Measurements from ENCODE around the gene IER5.
"Not testable (repeated sequence)": the region's sequence is repeated elsewhere in the genome, so short reads cannot be mapped to it uniquely, and the experiment has no call there.

The IER5 gene

DNA sequence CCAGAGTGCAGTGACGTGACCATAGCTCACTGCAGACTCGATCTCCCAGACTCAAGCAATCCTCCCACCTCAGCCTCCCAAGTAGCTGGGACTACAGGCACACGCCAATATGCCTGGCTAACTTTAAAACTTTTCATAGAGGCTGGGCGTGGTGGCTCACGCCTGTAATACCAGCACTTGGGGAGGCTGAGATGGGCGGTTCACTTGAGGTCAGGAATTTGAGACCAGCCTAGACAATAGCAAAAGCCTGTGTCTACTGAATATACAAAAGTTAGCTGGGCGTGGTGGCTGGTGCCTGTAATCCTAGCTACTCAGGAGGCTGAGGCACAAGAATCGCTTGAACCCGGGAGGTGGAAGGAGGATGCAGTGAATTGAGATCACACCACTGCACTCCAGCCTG is 27.5 kb downstream of the IER5 start:
- DNase-seq, result not testable (repeated sequence)

DNA sequence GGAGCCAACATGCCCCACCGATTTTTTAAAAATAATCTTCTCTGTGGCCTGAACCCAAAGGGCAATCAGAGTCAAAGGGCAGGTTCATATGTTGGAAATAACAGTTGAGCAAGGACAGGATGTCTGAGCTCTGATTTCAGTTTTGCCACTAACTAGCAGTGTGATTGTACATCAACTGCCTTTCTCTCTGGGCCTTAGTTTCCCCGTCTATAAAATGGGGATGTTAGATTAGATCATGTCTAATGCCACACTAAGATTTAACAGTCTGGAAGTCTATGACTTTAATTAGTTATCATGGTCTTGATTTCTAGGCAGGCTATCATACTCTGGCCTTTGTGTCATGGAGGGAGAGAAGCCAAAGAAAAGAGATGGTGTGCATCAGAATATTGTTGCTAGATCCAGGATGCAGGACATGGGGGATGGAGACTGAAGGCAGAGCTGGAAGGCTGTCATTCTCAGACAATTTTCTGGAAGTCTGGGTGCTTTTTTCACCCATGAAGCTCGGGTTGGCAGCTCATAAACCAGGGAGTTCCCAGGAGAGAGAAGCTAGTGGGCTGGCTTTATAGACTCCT is 28.4 kb downstream of the IER5 start:
- no peak for DNase-seq

DNA sequence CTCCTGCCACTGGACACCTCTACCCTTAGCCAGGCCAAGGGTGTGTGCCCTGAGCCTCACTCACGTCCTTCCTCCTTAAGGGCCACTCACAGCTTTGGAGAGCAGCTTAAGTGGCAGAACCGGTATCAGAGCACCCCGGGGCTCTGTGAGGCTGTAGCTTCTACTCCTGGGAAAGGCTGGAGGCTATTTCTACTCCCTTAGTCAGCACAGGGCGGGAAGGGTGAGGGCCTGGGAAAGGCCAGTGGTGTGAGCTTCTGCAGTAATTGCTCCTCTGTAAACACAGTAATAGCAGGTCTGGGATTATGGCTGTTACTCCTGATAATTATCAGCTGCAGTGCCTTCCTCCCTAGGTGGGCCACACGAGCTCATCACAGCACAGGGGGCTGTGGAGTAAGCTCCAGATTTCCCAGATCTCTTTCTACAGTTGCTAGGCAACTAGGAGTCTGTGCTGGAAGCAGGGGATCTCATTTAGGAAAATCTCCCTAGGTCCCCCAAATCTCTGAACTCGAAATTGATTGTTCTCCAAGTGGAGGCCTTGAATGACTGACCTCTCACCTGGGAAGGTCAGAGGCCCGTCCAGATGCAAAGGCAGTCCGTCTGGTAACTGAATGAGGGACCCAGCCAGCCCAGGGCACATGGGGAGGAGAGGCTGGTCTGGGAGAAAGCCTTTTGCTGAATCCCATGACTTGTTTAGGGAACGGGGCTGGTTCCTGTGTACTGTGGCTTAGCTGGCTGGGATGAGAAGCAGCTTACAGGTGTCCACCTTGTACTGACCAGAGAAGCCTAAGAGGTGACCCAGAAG is 29.3 kb downstream of the IER5 start:
- peak; percentile 77 for DNase-seq

DNA sequence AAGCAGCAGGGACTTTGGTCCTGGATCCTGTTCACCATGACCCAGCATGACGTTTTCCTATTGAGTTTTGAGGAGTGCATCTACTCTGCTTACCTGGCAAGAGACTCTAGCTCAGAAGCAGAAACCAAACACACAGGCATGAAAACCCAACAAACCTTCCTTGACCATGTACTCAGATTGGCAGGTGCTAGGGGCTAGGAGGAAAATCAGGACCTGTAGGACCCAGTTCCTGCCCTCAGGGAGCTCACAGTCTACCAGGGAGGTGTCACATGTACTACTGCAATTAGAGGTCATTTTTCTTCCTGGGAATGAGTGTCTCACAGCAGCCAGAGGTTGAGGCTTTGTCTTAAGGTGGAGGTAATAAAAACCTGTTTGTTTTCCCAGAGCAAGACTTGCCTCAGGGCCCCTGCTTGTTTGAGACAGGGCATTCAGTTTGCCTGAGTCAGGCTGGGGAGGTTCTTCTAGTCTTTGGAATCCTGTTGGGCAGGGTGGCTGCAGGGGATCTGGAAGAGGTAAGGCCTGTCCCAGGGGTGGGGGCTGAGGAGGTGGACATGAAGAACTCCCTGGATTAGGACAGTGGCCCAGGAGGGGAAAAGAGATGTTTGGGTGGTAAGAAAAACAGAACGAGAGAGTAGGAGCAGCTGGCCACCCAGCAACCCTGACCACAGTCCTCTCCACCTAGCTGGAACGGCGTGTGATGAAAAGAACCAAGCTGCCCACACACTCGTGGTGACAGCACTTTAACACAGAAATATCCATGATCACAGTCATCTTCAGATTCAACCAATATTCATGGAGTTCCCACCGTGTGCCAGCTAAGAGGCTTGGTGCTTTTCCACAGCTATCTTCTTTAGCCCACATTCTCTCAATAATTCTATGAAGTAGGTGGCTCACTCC is 30.8 kb downstream of the IER5 start:
- no peak for DNase-seq

DNA sequence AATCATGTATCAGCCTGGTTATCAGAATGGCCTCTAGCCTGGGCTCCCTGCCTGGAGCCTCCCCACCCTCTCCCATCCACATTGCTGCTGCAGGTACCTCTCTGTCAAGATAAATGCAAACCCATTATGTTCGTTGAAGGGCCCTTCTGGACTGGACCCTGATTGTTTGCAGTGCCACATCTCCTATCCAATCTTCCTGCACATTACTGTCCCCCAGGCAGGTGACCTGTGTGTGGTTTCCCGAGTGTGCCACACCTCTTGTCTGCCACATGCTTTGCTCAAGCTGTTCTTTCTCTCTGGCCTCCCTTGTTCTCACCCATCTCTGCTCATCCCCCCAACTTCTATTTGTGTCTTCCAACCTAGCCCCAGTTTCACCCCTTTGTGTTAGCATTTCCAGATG is 32.4 kb downstream of the IER5 start:
- DNase-seq, result no peak

DNA sequence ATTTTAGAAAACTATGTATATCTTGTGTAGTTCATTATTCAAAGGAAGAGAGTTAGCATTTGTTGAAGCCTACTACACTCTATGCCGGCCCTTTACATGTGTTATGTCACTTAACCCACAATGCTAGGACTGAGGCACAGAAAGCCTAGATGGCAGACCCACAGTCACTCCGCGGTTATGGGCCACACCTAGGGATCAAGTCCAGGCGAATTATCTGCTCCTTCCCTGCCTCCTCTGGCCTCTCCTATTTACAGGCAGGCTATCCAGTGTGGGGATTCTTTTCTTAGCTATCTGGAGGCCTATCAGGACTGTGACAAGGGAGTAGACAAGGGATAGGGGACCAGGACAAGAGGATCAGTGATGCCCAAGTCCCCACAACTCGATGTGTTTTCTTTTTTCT is 33.0 kb downstream of the IER5 start:
- DNase-seq, result no peak

DNA sequence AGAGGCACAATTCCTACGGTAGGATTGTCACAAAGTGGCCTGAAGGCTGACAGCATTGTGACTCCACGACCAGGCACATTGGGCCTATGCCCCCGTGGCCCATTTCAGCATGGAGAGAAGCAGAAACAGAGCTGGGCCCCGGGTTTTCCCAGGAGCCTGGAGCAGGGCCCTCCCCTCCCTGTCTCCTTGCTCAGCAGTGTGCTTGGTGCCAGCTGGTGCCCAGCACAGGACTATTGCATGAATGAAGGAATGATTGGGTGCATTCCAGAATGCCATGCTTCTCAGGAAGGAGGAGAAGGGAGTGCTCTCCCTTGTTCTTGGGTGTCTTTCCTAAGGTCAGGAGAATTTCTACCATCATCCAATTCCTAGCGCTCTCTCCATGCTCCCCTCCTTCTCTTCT is 33.7 kb downstream of the IER5 start:
- no peak for DNase-seq

DNA sequence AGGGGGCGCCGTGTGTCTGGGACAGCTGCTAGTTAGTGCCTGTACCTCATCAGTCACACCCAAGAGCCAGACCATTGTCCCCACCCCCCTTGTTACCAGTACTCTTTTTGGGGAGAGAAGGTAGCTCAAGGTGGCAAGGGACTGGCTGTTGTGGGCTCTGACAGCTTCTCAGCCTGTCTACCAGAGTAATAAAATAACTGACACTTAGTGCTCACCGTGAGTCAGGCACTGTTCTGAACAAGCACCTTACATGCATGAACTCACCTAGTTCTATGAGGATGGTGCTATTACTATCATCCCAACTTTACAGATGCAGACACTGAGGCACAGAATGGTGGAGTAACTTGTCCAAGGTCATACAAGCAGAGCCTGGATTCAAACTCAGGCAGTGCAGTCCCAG is 34.7 kb downstream of the IER5 start:
- DNase-seq, result no peak

DNA sequence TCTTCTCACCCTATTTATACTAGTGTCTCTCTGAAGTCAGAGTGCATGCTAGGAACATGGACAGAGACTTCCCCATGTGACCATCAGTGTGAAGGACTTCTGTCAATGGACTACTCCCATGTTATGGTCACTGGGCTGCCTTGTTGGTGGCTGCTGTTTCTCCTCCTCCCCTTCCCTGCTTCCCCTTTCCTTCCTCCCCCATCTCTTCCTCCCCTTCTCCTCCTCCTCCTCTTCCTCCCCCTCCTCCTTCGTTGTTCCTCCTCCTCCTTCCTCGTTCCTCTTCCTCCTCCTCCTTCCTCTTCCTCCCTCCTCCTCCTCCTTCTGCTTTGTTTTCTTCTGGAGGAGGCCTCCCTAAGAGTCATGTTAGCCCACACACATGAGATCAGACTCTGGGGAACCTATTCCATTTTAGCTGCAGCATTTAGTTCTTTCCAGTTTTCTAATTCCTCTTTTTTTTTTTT is 35.8 kb downstream of the IER5 start:
- no peak for DNase-seq

DNA sequence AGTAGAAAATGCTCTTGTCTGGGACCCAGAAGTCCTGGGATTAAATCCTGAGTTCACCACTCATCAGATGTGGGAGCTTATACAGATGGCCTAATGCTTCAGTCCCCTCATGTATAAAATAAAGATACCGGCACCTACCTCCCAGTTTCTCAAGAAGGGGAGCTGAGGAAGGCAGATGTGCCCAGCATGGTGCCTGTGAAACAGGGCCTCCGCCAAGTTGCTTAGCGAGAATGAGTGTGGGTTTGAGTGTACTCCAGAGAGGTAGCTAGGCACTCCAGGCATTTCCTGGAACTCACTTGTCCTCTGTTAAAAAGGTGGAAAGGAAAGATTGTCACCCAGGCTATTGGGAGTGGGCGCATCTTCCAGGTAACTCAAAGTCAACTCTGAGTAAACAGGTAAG is 37.8 kb downstream of the IER5 start:
- no peak for DNase-seq

DNA sequence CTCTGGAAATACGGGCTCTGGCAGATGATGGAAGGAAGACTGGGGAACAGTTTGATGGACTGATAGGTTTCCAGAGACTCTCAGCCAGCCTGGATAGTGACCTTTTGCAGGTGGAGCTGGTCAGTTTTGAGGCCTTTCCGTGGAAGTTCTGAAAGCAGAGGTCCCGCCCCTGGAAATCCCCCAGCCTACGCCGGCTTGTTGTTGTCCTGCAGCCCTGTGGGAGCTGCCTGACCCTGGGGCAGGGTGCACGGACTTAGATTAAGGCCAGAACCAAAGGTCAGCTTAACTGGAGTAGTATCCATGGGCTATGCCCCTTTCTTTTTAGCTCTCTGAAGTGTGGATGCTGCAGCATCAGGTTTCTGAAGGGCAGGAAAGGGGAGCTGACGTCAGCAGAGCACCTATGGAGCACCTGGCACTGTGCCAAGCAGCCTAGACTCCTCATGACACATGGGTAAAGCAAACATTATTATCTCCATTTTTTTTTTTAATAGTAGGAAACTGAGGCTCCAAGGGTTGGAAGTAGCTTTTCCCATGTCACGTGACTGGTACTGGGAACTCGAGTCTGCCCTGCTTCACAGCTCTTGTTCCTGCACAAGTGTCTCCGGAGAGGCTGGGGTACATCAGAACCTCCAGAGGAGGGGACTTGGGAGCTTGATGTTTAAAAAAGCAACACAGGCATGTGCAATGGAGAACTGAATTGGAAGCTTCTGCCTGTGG is 38.5 kb downstream of the IER5 start:
- DNase-seq, result peak; percentile 56

DNA sequence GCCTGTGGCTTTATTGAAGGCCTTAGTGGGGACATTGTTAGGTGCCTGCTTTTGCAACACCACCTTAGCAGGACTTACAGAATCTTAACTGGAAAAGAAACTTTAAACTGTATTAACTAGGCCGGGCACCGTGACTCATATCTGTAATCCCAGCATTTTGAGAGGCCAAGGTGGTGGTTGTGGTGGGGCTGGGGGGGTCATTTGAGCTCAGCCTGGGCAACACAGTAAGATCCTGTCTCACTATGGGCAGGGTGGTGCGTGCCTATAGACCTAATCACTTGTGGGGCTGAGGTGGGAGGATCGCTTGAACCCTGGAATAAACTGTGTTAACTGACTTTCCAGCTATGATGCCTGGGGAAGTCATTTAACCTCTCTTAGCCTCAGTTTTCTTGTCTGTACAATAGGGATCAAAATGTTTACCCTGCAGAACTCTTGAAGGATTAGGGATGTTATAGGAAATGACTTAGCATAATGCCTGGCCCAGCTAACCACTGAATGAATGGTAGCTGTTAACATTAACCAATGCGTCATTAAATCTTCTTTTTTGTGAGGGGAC is 39.5 kb downstream of the IER5 start:
- no peak for DNase-seq

DNA sequence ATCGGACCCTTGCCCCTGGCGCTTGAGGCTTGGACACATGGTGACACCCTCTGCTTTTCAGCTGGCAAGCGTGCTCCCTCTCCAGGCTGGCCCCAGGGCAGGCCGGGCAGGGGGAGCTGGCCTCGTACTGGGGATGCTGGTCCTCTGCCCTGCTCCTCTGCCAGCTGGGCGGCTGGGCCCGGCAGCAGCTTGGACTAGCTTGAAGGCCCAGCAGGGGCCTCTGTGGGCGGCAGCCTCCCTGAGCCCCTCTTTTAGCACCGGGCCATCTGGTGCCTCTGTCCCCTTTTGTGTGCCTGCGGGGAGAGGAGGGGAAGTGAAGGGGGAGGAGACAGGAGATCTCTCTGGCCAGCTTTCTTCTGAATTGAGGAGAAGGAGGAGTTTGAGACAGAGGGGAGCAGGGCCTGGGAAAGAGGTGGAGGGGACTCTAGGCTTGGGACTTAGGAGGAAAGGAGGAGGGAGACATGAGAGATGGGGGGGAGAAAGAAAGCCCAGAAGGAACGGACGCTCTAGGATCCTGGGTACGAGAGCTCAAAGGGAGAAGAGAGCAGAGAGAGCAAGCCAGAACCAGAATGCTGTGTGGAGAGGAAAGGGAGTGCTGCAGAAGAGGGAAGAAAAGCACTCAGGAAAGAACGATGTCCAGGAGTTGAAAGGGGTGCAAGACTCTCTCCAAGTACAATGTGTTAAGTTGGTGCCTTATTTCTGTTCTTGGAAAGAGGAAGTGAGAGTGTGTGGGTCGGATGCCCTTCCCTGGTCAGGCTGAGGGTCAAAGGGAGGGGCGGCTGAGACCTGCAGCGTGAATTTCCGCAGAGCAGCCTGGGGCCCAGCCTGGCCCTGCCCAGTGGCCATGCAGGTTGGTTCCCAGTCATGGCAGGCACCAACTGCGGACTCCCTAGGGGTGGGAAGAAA is 40.3 kb downstream of the IER5 start:
- no peak for DNase-seq

DNA sequence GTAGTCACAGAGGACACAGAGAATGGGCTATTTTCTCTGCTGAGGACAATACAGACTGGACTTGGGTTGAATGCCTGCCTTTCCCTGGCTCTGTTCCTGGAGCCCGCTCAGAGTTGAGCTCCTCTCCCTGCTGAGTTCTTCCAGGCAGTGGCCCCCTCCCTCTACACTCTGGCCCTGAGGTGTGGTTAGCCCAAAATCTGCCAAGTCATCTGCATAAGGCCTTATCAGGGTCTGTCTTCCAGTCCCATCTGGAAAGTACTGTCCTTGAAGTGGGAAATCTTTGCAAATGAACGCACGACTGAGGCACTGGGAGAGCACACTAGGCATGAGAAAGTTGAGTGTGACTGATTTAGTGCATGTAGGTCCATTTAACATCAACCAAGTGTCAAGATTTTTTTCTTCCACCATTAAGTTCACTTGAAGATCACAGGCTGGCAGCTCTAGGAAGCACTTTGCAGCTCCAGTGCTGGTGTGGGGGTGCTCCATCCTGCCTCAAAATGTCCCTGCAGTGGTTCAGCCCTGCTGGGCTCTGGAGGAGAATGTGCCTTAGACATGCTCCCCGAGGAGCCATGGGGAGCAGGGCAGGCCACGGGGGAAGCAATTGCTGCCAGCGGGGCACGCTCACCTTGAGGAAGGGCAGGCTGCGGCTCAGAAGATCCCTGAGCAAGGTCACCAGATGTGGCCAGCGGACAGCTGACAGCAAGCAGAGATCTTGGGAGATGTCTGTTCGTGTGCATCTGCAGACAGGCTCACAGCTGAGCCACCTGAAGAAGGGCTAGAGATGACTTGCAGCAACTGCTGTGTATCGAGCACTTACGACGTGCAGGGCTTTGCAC is 41.5 kb downstream of the IER5 start:
- no peak for DNase-seq

DNA sequence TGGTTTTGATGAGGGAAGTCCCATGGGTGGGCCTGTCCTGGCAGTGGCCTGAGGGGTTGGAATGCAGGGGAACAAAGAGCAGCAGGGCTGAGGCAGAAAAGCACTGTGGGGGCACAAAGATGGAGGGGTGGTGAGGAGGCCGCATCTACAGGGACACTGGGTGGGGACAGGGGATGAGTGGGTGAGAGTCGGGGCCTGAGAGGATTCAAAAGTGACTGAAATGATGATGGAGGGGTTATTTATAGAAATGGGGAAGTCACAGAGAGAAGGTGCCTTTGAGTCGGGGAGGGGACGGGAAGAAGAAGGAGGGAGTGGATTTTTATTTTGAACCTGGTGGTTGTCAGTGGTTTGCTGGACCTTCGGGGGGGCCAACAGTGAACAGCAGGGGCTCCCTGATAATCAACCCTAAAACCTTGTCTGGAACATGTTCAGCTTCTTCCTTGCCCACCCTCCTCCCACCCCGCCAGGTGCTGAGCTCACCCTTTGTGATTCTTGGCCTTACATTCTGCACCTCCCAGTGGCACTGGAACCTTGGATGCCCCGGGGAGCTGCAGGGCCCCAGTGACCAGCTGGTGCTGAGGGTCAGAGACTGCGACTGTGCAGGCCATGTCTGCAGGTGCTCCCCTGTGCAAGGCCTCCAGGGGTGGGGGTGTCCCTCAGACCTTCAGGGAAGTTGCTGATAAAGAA is 42.9 kb downstream of the IER5 start:
- DNase-seq, result no peak

DNA sequence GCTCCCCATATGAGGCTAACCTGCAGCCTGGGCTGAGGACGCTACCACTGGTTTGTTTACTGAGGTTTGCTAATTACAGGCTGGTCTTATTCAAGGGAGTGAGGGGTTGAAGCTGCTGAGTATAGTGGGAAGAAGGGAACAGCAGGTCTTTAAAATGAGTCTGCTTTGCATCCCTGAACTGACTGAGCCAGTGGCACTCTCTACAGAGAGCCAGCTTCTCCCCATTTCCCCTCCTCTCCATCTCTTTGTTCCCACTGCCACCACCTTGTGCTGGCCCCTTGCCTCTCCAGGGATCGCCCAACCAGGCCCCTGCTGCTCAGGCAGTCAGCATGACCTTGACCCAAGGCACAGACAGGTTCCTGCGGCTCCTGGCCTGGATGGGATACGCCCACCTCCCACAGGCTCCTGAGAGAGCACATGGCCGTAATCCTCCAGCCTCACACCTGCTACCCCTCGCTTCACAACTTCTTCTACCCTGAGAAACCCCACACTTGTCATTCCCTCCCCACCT is 45.0 kb downstream of the IER5 start:
- DNase-seq, result no peak

DNA sequence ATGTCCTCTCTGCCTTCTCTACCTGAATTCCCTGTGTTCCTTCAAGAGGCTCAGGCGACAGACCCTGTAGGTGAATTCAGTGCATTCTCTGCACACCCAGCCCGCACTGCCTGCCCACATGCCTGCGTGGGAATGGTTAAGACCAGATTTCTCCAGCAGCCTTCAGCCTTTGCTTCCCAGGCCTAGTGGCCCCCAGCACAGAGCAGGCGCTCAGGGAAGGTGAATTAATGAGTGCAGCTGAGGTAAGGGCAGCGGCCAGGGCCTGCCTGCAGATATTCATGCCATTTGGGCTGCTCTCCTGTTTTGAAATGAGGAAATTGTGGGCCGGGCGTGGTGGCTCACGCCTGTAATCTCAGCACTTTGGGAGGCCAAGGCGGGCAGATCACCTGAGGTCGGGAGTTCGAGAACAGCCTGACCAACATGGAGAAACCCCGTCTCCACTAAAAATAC is 45.5 kb downstream of the IER5 start:
- DNase-seq, result no peak

DNA sequence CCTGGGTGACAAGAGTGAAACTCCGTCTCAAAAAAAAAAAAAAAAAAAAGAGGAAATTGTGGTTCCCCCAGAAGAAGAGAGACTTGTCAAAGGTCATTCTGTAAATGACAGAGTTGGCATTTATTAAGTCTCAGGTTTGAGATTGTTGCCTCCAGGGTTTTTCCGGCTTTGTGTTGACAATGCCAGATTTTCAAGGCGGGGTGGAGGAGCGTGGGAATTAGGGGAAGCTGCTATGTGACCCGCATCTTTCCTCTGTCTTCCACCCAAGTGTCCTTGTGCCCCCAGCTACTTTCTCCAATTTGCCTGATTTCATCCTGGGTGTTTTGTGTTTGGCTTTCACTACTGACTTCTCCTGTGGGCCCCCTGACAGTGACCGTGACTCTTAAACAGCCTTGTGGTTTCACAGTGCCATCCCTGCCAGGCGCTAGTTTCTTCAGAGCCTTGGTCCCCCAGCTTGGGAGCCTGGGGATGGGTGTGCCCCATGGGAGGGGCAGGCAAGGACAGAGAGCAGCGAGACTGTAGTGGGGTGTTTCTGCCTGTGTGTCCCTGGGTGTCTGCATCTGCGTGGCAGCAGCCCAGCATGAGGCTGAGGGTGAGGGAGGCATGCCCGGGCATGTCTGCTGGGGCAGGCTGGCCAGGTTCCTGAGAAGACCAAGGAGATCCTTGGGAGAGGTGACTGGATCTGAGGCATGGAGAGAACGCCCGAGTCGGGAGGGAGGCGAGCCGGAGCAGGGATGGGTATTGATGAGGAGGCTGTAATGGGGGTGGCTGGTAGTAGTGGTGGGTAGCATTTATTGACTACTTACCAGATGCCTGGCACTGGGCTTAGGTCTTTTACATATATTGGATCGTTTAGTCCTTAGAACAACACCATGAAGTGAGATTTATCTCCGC is 46.3 kb downstream of the IER5 start:
- no peak for DNase-seq

DNA sequence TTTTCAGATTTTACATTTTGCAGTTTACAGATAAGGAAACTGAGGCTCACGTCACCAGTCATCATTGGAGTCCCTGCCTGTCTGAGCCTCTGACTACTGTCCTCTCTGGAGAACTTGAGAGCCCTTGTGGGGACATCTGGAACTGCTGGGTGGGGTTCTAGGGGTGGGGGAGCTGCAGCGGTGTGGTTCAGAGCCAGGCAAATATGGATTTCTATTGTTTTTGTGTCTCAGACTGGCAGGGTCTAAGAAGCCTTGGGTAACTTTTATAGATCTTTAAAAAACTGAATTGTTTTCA is 46.9 kb downstream of the IER5 start:
- no peak for DNase-seq
